C4-2B (cell line): Measurements from ENCODE around the gene ACBD4.

Experiments used
- CTCF ChIP-seq: fragments of 450-650 bp; conservative IDR thresholded peaks from 2 replicates; pipeline ENCODE4 v1.5.1; 2017; ENCODE audit warnings: mild to moderate bottlenecking
- ZFX ChIP-seq: fragments of 450-650 bp; IDR thresholded peaks from 2 replicates; pipeline ENCODE4 v1.6.1; 2017

- no peak for TF ChIP-seq CTCF
- TF ChIP-seq ZFX, result no peak
Observed at GRCh38 chr17:45171338-45172231, 36.1 kb downstream of the ACBD4 start.
